HG03520 (cell line): ENCODE measurements around the gene RBFOX2.
"Not testable (repeated sequence)": the region's sequence is repeated elsewhere in the genome, so short reads cannot be mapped to it uniquely, and the experiment has no call there.

Experiments used
- ATAC-seq: cut with Tn5 transposase; IDR thresholded peaks from one replicate; pipeline ENCODE4 v1.9.1; 2021; ENCODE audit warnings: mild to moderate bottlenecking, moderate library complexity; ENCODE audit not compliant: unreplicated experiment

Gene RBFOX2

GRCh38 chr22:36044517-36044916 is 15.9 kb upstream of the RBFOX2 start:
- not testable (repeated sequence) for ATAC-seq

- ATAC-seq: no peak
Measured at GRCh38 chr22:36042240-36042639, 13.6 kb upstream of the RBFOX2 start.

GRCh38 chr22:36039125-36039524 is 10.5 kb upstream of the RBFOX2 start:
- no peak for ATAC-seq

- no peak for ATAC-seq
Measured at GRCh38 chr22:36037102-36037758, 8.6 kb upstream of the RBFOX2 start.

GRCh38 chr22:36036167-36036624 is 7.6 kb upstream of the RBFOX2 start:
- ATAC-seq: no peak

- ATAC-seq: no peak
Measured at GRCh38 chr22:36032611-36033010, 4.0 kb upstream of the RBFOX2 start.

- no peak for ATAC-seq
Measured at GRCh38 chr22:36029406-36029755, 757 bp upstream of the RBFOX2 start.

GRCh38 chr22:36027935-36028645 is 534 bp downstream of the RBFOX2 start:
- ATAC-seq: no peak

GRCh38 chr22:36027579-36027934 is 1.1 kb downstream of the RBFOX2 start:
- no peak for ATAC-seq

GRCh38 chr22:36026741-36027140 is 1.9 kb downstream of the RBFOX2 start:
- no peak for ATAC-seq

GRCh38 chr22:36022697-36023096 is 5.9 kb downstream of the RBFOX2 start:
- no peak for ATAC-seq

GRCh38 chr22:36022162-36022561 is 6.5 kb downstream of the RBFOX2 start:
- no peak for ATAC-seq

- ATAC-seq: no peak
Measured at GRCh38 chr22:36021606-36022153, 6.9 kb downstream of the RBFOX2 start.

- not testable (repeated sequence) for ATAC-seq
Measured at GRCh38 chr22:36020865-36021264, 7.8 kb downstream of the RBFOX2 start.

GRCh38 chr22:36017651-36018091 is 11.0 kb downstream of the RBFOX2 start:
- ATAC-seq: no peak

GRCh38 chr22:36016684-36017083 is 11.9 kb downstream of the RBFOX2 start:
- no peak for ATAC-seq

GRCh38 chr22:36015811-36016529 is 12.7 kb downstream of the RBFOX2 start:
- ATAC-seq: no peak

- ATAC-seq: no peak
Measured at GRCh38 chr22:36015155-36015810, 13.3 kb downstream of the RBFOX2 start.

- no peak for ATAC-seq
Measured at GRCh38 chr22:36014546-36015074, 14.0 kb downstream of the RBFOX2 start.

GRCh38 chr22:36012332-36012731 is 16.3 kb downstream of the RBFOX2 start:
- no peak for ATAC-seq

- no peak for ATAC-seq
Measured at GRCh38 chr22:36010882-36011281, 17.7 kb downstream of the RBFOX2 start.
